ENCODE data around the gene WSB1. TPM values are rescaled to one million over a fixed set of nuclear protein-coding genes. Genes with fewer than 3 reads are reported as not detected.

Gene WSB1
- total and polyA plus RNA-seq, 2 donors (not counting 1 experiment from before 2014, with no cell fraction given), result 123 to 217 TPM

- Mint-ChIP-seq H3K4me3 (no peak overlapping the region), H3K27me3 (no peaks in the 10 kb centered on the region), H3K4me1 (peaks cover 21% of the 10 kb centered on the region), H3K27ac (no peak overlapping the region), H3K9me3 (ENCODE audit: insufficient read depth) (no peaks in the 10 kb centered on the region)
- intact Hi-C loops (cut with micrococcal nuclease), result no loop called here
- Histone ChIP-seq H3K4me2 (replicated peaks; ENCODE audit: low read depth, low read length, poor library complexity, severe bottlenecking) (no peak overlapping the region), H3K9me3 (ENCODE audit: control extremely low read depth in 1 of 3, control insufficient read depth in 2 of 3, insufficient read depth in 1 of 3, low read length in 2 of 3) (no peaks in the 10 kb centered on the region), H2AFZ (ENCODE audit: insufficient read depth, low read depth, low read length, poor library complexity, severe bottlenecking) (no peak overlapping the region), H3K79me2 (ENCODE audit: control insufficient read depth, insufficient read depth, low read length) (peaks cover 42% of the 10 kb centered on the region), H3K27ac (ENCODE audit: low read length in 2 of 2) (no peak overlapping the region), H3K36me3 (replicated peaks in 1 of 2; ENCODE audit: control extremely low read depth in 1 of 2, control insufficient read depth in 1 of 2, extremely low read depth in 1 of 2, insufficient read depth in 2 of 2, low read length in 1 of 2) (peaks cover 24 to 66% of the 10 kb centered on the region in 2 experiments), H3K4me1 (ENCODE audit: control insufficient read depth in 2 of 2, insufficient read depth in 2 of 2, low read length in 2 of 2) (peaks cover 0 to 4% of the 10 kb centered on the region in 2 donors), H4K20me1 (ENCODE audit: control insufficient read depth, insufficient read depth, low read length, poor library complexity, severe bottlenecking) (peaks cover 41% of the 10 kb centered on the region), H3K4me3 (ENCODE audit: control extremely low read depth in 1 of 5, extremely low read depth in 1 of 5, insufficient read depth in 1 of 5, low read depth in 2 of 5, low read length in 4 of 5) (no peak overlapping the region), H3K27me3 (replicated peaks in 1 of 4; ENCODE audit: control extremely low read depth in 1 of 4, control insufficient read depth in 3 of 4, insufficient read depth in 4 of 4, low read length in 3 of 4) (no peaks in the 10 kb centered on the region), H3K9ac (ENCODE audit: low read length) (no peak overlapping the region)
- ATAC-seq (ENCODE audit: low read depth) (no peak), DNase-seq (no peak)
- CTCF ChIA-PET, result interaction anchor here (1.3 to 1.7 kb wide), 2 partner anchors 11 to 69 kb away, joined by 3 to 4 read pairs; no protein-coding TSS in a partner anchor
- TF ChIP-seq EZH2 (IDR thresholded peaks at IDR 0.05; ENCODE audit: borderline replicate concordance, insufficient read depth, low read depth, low read length, poor library complexity, severe bottlenecking) (no peak), CTCF (IDR thresholded peaks at IDR 0.05) (no peak)
- POLR2A ChIA-PET, result interaction anchor here (1.5 kb wide), 1 partner anchor 13 kb away, joined by 3 read pairs; no protein-coding TSS in a partner anchor
- 100% methylated on average over 3 of the region's 7 CpGs for WGBS (ENCODE audit: insufficient coverage)
Observed at GRCh38 chr17:27306276-27306835, 12.4 kb downstream of the WSB1 start.

GRCh38 chr17:27310565-27311110 is 16.7 kb downstream of the WSB1 start:
- Histone ChIP-seq H3K4me2 (replicated peaks; ENCODE audit: low read depth, low read length, poor library complexity, severe bottlenecking) (no peak overlapping the region), H3K79me2 (ENCODE audit: control insufficient read depth, insufficient read depth, low read length) (peaks cover 5% of the 10 kb centered on the region), H3K4me3 (ENCODE audit: control extremely low read depth in 1 of 5, extremely low read depth in 1 of 5, insufficient read depth in 1 of 5, low read depth in 2 of 5, low read length in 4 of 5) (no peak overlapping the region), H3K9me3 (ENCODE audit: control extremely low read depth in 1 of 3, control insufficient read depth in 2 of 3, insufficient read depth in 1 of 3, low read length in 2 of 3) (no peaks in the 10 kb centered on the region), H3K27me3 (replicated peaks in 1 of 4; ENCODE audit: control extremely low read depth in 1 of 4, control insufficient read depth in 3 of 4, insufficient read depth in 4 of 4, low read length in 3 of 4) (no peaks in the 10 kb centered on the region), H3K27ac (ENCODE audit: low read length in 2 of 2) (no peak overlapping the region), H3K36me3 (replicated peaks in 1 of 2; ENCODE audit: control extremely low read depth in 1 of 2, control insufficient read depth in 1 of 2, extremely low read depth in 1 of 2, insufficient read depth in 2 of 2, low read length in 1 of 2) (peaks cover 11 to 92% of the 10 kb centered on the region in 2 experiments), H4K20me1 (ENCODE audit: control insufficient read depth, insufficient read depth, low read length, poor library complexity, severe bottlenecking) (peaks cover 19% of the 10 kb centered on the region), H2AFZ (ENCODE audit: insufficient read depth, low read depth, low read length, poor library complexity, severe bottlenecking) (no peak overlapping the region), H3K4me1 (ENCODE audit: control insufficient read depth in 2 of 2, insufficient read depth in 2 of 2, low read length in 2 of 2) (no peaks in the 10 kb centered on the region), H3K9ac (ENCODE audit: low read length) (no peak overlapping the region)
- H3K9me3 Mint-ChIP-seq (ENCODE audit: insufficient read depth), result no peaks in the 10 kb centered on the region
- TF ChIP-seq CTCF (IDR thresholded peaks at IDR 0.05) (no peak), EZH2 (IDR thresholded peaks at IDR 0.05; ENCODE audit: borderline replicate concordance, insufficient read depth, low read depth, low read length, poor library complexity, severe bottlenecking) (no peak)
- intact Hi-C loops (cut with micrococcal nuclease), result no loop called here
- 100% methylated on average over 2 of the region's 4 CpGs for WGBS (ENCODE audit: insufficient coverage)
- H3K27ac Mint-ChIP-seq, result no peak overlapping the region
- ATAC-seq (ENCODE audit: low read depth), result no peak
- ChIA-PET CTCF (interaction anchor here (0.7 to 2.3 kb wide), 5 partner anchors 9 to 341 kb away, joined by 3 to 9 read pairs (median 4); no protein-coding TSS in a partner anchor), POLR2A (no interaction called here)
- H3K27me3 Mint-ChIP-seq, result no peaks in the 10 kb centered on the region
- DNase-seq, result no peak
- no peak overlapping the region for H3K4me3 Mint-ChIP-seq
- peaks cover 4% of the 10 kb centered on the region for H3K4me1 Mint-ChIP-seq

All from B cell (primary cell).